Jurkat, Clone E6-1 (cell line): ENCODE results near the gene CAV3.

ENCODE experiments used
- DNase-seq: peaks from one replicate; pipeline ENCODE4 v3.0.0-alpha.2; 2011; ENCODE audit warnings: low read depth, low spot score
- H3K4me3 ChIP-seq: 2 replicates; pipeline ENCODE4 v1.5.1; 2011; ENCODE audit warnings: mild to moderate bottlenecking, low read length, control low read depth, moderate library complexity

CAV3 gene

GRCh38 chr3:8732413-8732812, 1.2 kb upstream of the CAV3 start:
- no peak overlapping the region for H3K4me3 ChIP-seq
- DNase-seq, result no peak

- DNase-seq, result no peak
- no peak overlapping the region for H3K4me3 ChIP-seq
These were observed 706 bp downstream of the CAV3 start for GRCh38 chr3:8734137-8734878.

GRCh38 chr3:8734908-8735307, 1.3 kb downstream of the CAV3 start:
- DNase-seq, result no peak
- no peak overlapping the region for H3K4me3 ChIP-seq

- DNase-seq, result no peak
- H3K4me3 ChIP-seq, result no peak overlapping the region
These were observed 2.8 kb downstream of the CAV3 start for GRCh38 chr3:8736436-8736835.

GRCh38 chr3:8737301-8737700, 3.7 kb downstream of the CAV3 start:
- DNase-seq, result no peak
- no peak overlapping the region for H3K4me3 ChIP-seq

GRCh38 chr3:8737823-8738222, 4.2 kb downstream of the CAV3 start:
- H3K4me3 ChIP-seq, result no peak overlapping the region
- no peak for DNase-seq

- no peak overlapping the region for H3K4me3 ChIP-seq
- no peak for DNase-seq
These were observed 5.0 kb downstream of the CAV3 start for GRCh38 chr3:8738639-8739038.

GRCh38 chr3:8739757-8740504, 6.3 kb downstream of the CAV3 start:
- DNase-seq, result no peak

GRCh38 chr3:8741581-8742261, 8.1 kb downstream of the CAV3 start:
- no peak overlapping the region for H3K4me3 ChIP-seq
- DNase-seq, result no peak

More at GRCh38 chr3:8739757-8740504, 6.3 kb downstream of the CAV3 start:
- no peak overlapping the region for H3K4me3 ChIP-seq

- DNase-seq, result no peak
- no peak overlapping the region for H3K4me3 ChIP-seq
These were observed 9.5 kb downstream of the CAV3 start for GRCh38 chr3:8743021-8743601.

- no peak for DNase-seq
- H3K4me3 ChIP-seq, result no peak overlapping the region
These were observed 10.3 kb downstream of the CAV3 start for GRCh38 chr3:8743911-8744310.

- no peak for DNase-seq
- no peak overlapping the region for H3K4me3 ChIP-seq
These were observed 12.2 kb downstream of the CAV3 start for GRCh38 chr3:8745619-8746370.

GRCh38 chr3:8746780-8747345, 13.3 kb downstream of the CAV3 start:
- no peak overlapping the region for H3K4me3 ChIP-seq
- DNase-seq, result no peak

GRCh38 chr3:8749316-8749715, 15.7 kb downstream of the CAV3 start:
- no peak for DNase-seq
- no peak overlapping the region for H3K4me3 ChIP-seq

GRCh38 chr3:8752832-8753231, 19.2 kb downstream of the CAV3 start:
- no peak for DNase-seq
- H3K4me3 ChIP-seq, result no peak overlapping the region

GRCh38 chr3:8755097-8755496, 21.5 kb downstream of the CAV3 start:
- DNase-seq, result no peak
- no peak overlapping the region for H3K4me3 ChIP-seq

- no peak for DNase-seq
- H3K4me3 ChIP-seq, result no peak overlapping the region
These were observed 22.1 kb downstream of the CAV3 start for GRCh38 chr3:8755564-8756237.

GRCh38 chr3:8756671-8757070, 23.1 kb downstream of the CAV3 start:
- no peak overlapping the region for H3K4me3 ChIP-seq
- no peak for DNase-seq
